Mesendoderm (in vitro differentiated cells): ENCODE measurements around the gene PTPRA.
"Not testable (repeated sequence)": the region's sequence is repeated elsewhere in the genome, so short reads cannot be mapped to it uniquely, and the experiment has no call there.

ENCODE experiments used
- DNase-seq: peaks from one replicate; pipeline ENCODE4 v3.0.0; 2013
- H2AK5ac ChIP-seq: 2 replicates; pipeline ENCODE4 v1.6.1; 2013; ENCODE audit warnings: low read length, inconsistent platforms
- H2BK120ac ChIP-seq: 2 replicates; pipeline ENCODE4 v1.6.1; 2013; ENCODE audit warnings: low read depth, mild to moderate bottlenecking, low read length, moderate library complexity, mixed read lengths
- H2BK15ac ChIP-seq: replicated peaks from 2 replicates; pipeline ENCODE4 v1.6.1; 2013; ENCODE audit warnings: low read depth, mild to moderate bottlenecking, moderate library complexity
- H2BK5ac ChIP-seq: 2 replicates; pipeline ENCODE4 v1.6.1; 2013; ENCODE audit warnings: low read length, inconsistent platforms
- H3K18ac ChIP-seq: 2 replicates; pipeline ENCODE4 v1.6.1; 2013; ENCODE audit warnings: mild to moderate bottlenecking, low read length, mixed read lengths
- H3K23ac ChIP-seq: one replicate; pipeline ENCODE4 v1.6.1; 2013; ENCODE audit warnings: low read length
- H3K27ac ChIP-seq: 2 replicates; pipeline ENCODE4 v1.5.1; 2013; ENCODE audit warnings: low read depth, mild to moderate bottlenecking, inconsistent platforms, low read length, moderate library complexity
- H3K27me3 ChIP-seq: 2 replicates; pipeline ENCODE4 v1.6.1; 2013; ENCODE audit warnings: low read length, control low read depth, mild to moderate bottlenecking, inconsistent platforms; ENCODE audit not compliant: insufficient read depth, poor library complexity
- H3K36me3 ChIP-seq: 2 replicates; pipeline ENCODE4 v1.6.1; 2013; ENCODE audit warnings: low read length, inconsistent platforms; ENCODE audit not compliant: control insufficient read depth, insufficient read depth
- H3K4ac ChIP-seq: one replicate; pipeline ENCODE4 v1.6.1; 2013; ENCODE audit warnings: low read depth, mild to moderate bottlenecking, low read length, moderate library complexity
- H3K4me1 ChIP-seq: 2 replicates; pipeline ENCODE4 v1.6.1; 2013; ENCODE audit warnings: low read depth, low read length, inconsistent platforms; ENCODE audit not compliant: control insufficient read depth
- H3K4me2 ChIP-seq: 2 replicates; pipeline ENCODE4 v1.6.1; 2013; ENCODE audit warnings: low read length
- H3K4me3 ChIP-seq: 2 replicates; pipeline ENCODE4 v1.5.1; 2013; ENCODE audit warnings: mild to moderate bottlenecking, low read length
- H3K56ac ChIP-seq: one replicate; pipeline ENCODE4 v1.6.1; 2013; ENCODE audit warnings: low read length
- H3K79me1 ChIP-seq: 2 replicates; pipeline ENCODE4 v1.6.1; 2013; ENCODE audit warnings: low read length, inconsistent platforms
- H3K79me2 ChIP-seq: 2 replicates; pipeline ENCODE4 v1.6.1; 2013; ENCODE audit warnings: mild to moderate bottlenecking, low read length; ENCODE audit not compliant: control insufficient read depth, insufficient read depth
- H3K9ac ChIP-seq: 2 replicates; pipeline ENCODE4 v1.6.1; 2013; ENCODE audit warnings: low read length, inconsistent platforms
- H4K5ac ChIP-seq: one replicate; pipeline ENCODE4 v1.6.1; 2013; ENCODE audit warnings: low read length
- H4K8ac ChIP-seq: one replicate; pipeline ENCODE4 v1.6.1; 2013; ENCODE audit warnings: low read depth, mild to moderate bottlenecking, control low read depth, low read length, moderate library complexity
- WGBS: extraction: QIAGEN DNeasy Blood & Tissue Kit; methylation state at CpG from one replicate; pipeline ENCODE4 v1.1.7; 2013; ENCODE audit warnings: low lambda C conversion rate, missing lambda C conversion rate; ENCODE audit not compliant: insufficient coverage; ENCODE audit errors: extremely low coverage; 5-methylcytosine and 5-hydroxymethylcytosine counted together

PTPRA gene

DNA sequence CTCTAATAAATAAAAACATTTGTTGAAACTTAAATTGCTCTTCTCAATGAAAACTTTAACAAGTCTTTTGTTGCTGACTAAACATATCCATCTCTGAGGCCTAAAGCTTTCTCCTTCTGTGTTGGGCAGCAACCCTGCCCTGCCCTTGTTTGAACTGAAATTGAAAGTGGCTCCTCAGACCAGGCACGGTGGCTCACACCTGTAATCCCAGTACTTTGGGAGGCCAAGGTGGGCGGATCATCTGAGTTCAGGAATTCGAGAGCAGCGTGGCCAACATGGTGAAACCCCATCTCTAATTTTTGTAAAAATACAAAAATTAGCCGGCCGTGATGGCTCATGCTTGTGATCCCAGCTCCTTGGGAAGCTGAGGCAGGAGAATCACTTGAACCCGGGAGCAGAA, 140.9 kb downstream of the PTPRA start:
- no peak overlapping the region for H2BK5ac ChIP-seq
- H3K79me2 ChIP-seq = no peaks in the 10 kb centered on the region
- no peak for DNase-seq
- no CpG with 5 or more reads among the region's 7 CpGs for WGBS
- no peak overlapping the region for H3K56ac ChIP-seq
- H3K27me3 ChIP-seq = no peaks in the 10 kb centered on the region
- no peaks in the 10 kb centered on the region for H3K79me1 ChIP-seq
- no peak overlapping the region for H3K18ac ChIP-seq
- H3K4me1 ChIP-seq = no peaks in the 10 kb centered on the region
- no peak overlapping the region for H3K23ac ChIP-seq
- H3K36me3 ChIP-seq = peaks cover 6% of the 10 kb centered on the region
- H2BK15ac ChIP-seq = no peak overlapping the region
- no peak overlapping the region for H3K4ac ChIP-seq
- no peak overlapping the region for H4K5ac ChIP-seq
- H2AK5ac ChIP-seq = no peak overlapping the region
- no peak overlapping the region for H3K4me2 ChIP-seq
- H2BK120ac ChIP-seq = no peak overlapping the region
- H3K9ac ChIP-seq = no peak overlapping the region
- H3K4me3 ChIP-seq = no peak overlapping the region
- no peak overlapping the region for H3K27ac ChIP-seq
- H4K8ac ChIP-seq = no peak overlapping the region

DNA sequence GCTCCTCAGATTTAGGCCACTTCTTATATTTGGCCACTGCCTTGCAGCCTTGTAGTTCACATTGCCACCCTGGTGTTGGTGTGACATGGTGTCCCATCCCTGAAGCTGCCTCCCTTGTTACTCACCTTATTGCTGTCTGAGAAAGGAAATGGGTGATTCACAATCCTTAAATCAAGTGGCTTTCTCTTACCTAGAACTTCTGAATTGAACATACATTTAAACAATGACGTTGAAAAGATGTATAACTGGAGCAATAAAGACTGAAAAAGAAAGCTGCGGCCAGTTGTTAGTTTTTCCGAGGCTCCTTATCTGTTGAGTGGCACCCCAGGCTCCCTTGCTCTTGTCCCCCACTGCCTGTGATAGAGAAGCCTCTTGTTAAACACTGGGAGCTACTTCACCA, 141.4 kb downstream of the PTPRA start:
- Histone ChIP-seq H3K4me2 (no peak overlapping the region), H3K79me2 (no peaks in the 10 kb centered on the region), H4K5ac (no peak overlapping the region), H3K18ac (no peak overlapping the region), H3K4me1 (no peaks in the 10 kb centered on the region), H2BK120ac (no peak overlapping the region), H3K9ac (no peak overlapping the region), H3K4ac (no peak overlapping the region), H3K36me3 (peaks cover 6% of the 10 kb centered on the region), H2BK15ac (no peak overlapping the region), H4K8ac (no peak overlapping the region), H3K56ac (no peak overlapping the region), H3K23ac (no peak overlapping the region), H2AK5ac (no peak overlapping the region), H3K27me3 (no peaks in the 10 kb centered on the region), H3K27ac (no peak overlapping the region), H2BK5ac (no peak overlapping the region), H3K79me1 (no peaks in the 10 kb centered on the region), H3K4me3 (no peak overlapping the region)
- WGBS = no CpG with 5 or more reads among the region's 3 CpGs
- DNase-seq = no peak

DNA sequence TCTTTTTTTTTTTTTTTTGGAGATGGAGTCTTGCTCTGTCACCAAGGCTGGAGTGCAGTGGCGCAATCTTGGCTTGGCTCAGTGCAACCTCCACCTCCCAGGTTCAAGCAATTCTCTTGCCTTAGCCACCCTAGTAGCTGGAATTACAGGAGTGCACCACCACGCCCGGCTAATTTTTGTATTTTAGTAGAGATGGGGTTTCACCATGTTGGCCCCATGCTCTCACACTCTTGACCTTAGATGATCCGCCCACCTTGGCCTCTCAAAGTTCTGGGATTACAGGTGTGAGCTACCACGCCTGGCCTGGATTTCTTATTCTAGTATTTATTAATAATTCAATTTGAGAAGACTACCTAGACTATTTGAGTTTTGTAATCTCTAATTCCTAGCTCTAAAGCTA, 142.0 kb downstream of the PTPRA start:
- not testable (repeated sequence) for H3K79me1 ChIP-seq, H3K4me3 ChIP-seq, H3K36me3 ChIP-seq, H3K4me2 ChIP-seq, H2AK5ac ChIP-seq, H3K23ac ChIP-seq, DNase-seq, H4K5ac ChIP-seq, H2BK120ac ChIP-seq, H3K9ac ChIP-seq, H3K27me3 ChIP-seq, H2BK15ac ChIP-seq, H3K56ac ChIP-seq, H3K27ac ChIP-seq, H3K18ac ChIP-seq, H3K4ac ChIP-seq, H3K79me2 ChIP-seq, H4K8ac ChIP-seq, H2BK5ac ChIP-seq, H3K4me1 ChIP-seq
- WGBS = no CpG with 5 or more reads among the region's 5 CpGs

DNA sequence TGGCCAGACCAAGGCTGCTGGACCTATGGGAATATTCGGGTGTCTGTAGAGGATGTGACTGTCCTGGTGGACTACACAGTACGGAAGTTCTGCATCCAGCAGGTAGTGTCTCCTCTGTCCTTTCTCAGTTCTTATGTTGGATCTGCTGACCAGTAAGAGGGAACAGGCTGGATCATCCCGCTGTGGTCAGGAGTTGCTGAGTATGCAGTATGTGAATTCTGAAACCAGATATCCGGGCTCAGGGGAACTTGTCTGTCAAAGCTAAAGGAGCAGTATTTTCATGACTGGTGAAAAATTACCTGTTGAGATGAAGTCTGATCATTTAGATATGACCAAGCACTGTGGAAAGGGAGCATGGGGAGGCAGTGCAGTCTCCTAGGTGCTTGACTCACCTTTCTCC, 148.0 kb downstream of the PTPRA start:
- no CpG with 5 or more reads among the region's 4 CpGs for WGBS
- Histone ChIP-seq H3K27me3 (no peaks in the 10 kb centered on the region), H2BK5ac (no peak overlapping the region), H2BK15ac (no peak overlapping the region), H3K9ac (no peak overlapping the region), H3K79me2 (no peaks in the 10 kb centered on the region), H3K4me1 (no peaks in the 10 kb centered on the region), H3K36me3 (peaks cover 12% of the 10 kb centered on the region), H3K4me2 (no peak overlapping the region), H3K4ac (no peak overlapping the region), H3K4me3 (no peak overlapping the region), H3K18ac (no peak overlapping the region), H3K27ac (no peak overlapping the region), H2BK120ac (no peak overlapping the region), H2AK5ac (no peak overlapping the region), H3K23ac (no peak overlapping the region), H4K5ac (no peak overlapping the region), H3K56ac (no peak overlapping the region), H3K79me1 (no peaks in the 10 kb centered on the region), H4K8ac (no peak overlapping the region)
- no peak for DNase-seq

DNA sequence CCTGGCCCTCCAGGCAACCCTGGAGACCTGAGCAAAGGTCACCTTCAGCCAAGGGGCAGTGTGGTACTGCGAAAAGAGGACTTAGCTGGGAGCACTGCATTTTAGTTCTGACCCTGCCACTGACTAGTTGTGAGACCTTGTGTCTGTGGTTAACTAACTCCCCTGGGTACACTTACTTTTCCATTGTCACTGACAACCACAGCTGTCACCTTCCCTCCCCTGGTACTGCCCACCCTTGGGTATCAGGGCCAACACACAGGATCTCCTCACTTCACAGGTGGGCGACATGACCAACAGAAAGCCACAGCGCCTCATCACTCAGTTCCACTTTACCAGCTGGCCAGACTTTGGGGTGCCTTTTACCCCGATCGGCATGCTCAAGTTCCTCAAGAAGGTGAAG, 148.5 kb downstream of the PTPRA start:
- Histone ChIP-seq H4K5ac (no peak overlapping the region), H3K79me1 (no peaks in the 10 kb centered on the region), H3K18ac (no peak overlapping the region), H3K4me2 (no peak overlapping the region), H3K4me1 (no peaks in the 10 kb centered on the region), H3K23ac (no peak overlapping the region), H2BK5ac (no peak overlapping the region), H4K8ac (no peak overlapping the region), H2BK15ac (no peak overlapping the region), H3K79me2 (no peaks in the 10 kb centered on the region), H2AK5ac (no peak overlapping the region), H3K27ac (no peak overlapping the region), H3K9ac (no peak overlapping the region), H3K4ac (no peak overlapping the region), H3K56ac (no peak overlapping the region), H3K4me3 (no peak overlapping the region), H2BK120ac (no peak overlapping the region), H3K27me3 (no peaks in the 10 kb centered on the region), H3K36me3 (peaks cover 14% of the 10 kb centered on the region)
- no peak for DNase-seq
- WGBS = no CpG with 5 or more reads among the region's 5 CpGs

DNA sequence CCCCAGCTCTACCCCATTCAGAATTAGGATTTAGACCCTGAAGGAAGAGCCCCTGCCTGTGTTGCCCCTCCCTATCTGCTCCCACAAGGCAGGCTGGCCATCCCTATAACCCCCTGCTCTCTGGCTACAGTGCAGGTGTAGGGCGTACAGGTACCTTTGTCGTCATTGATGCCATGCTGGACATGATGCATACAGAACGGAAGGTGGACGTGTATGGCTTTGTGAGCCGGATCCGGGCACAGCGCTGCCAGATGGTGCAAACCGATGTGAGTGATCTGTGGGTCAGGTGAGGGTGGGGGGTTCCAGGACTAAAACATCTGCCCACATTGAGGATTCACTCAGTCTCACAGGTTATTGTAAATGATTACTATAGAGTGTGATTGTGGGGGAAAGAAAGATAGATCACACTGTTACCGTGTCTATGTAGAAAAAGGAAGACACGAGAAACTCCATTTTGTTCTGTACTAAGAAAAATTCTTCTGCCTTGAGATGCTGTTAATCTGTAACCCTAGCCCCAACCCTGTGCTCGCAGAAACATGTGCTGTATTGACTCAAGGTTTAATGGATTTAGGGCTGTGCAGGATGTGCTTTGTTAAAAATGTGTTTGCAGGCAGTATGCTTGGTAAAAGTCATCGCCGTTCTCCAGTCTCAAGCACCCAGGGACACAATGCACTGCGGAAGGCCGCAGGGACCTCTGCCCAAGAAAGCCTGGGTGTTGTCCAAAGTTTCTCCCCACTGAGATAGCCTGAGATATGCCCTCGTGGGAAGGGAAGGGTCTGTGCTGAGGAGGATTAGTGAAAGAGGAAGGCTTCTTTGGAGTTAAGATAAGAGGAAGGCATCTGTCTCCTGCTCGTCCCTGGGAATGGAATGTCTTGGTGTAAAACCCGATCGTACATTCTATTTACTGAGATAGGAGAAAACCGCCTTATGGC, 149.5 kb downstream of the PTPRA start:
- H3K27me3 ChIP-seq, H3K4me3 ChIP-seq, H4K8ac ChIP-seq, H2BK15ac ChIP-seq, H3K79me2 ChIP-seq, H3K4me1 ChIP-seq, H3K23ac ChIP-seq, H3K4ac ChIP-seq, H3K56ac ChIP-seq, H2BK120ac ChIP-seq, H3K79me1 ChIP-seq, H3K18ac ChIP-seq, H2BK5ac ChIP-seq, H3K27ac ChIP-seq, DNase-seq, H3K4me2 ChIP-seq, H2AK5ac ChIP-seq, H4K5ac ChIP-seq, H3K9ac ChIP-seq: not testable (repeated sequence)
- no CpG with 5 or more reads among the region's 20 CpGs for WGBS
- H3K36me3 ChIP-seq = peaks cover 13% of the 10 kb centered on the region
